ENCODE data around the gene PHF8.

GRCh38 chrX:53926030-53926429 lies 118.2 kb downstream of the PHF8 start:
- no peak for TF ChIP-seq CTCF (IDR thresholded peaks at IDR 0.05)
- no peak for TF ChIP-seq POLR2A (IDR thresholded peaks at IDR 0.05)

Data from right lobe of liver (tissue), 4 donors.